ENCODE data around the gene PPP6R3. TPM values are rescaled to one million over a fixed set of nuclear protein-coding genes. Genes with fewer than 3 reads are reported as not detected.

The PPP6R3 gene
- total RNA-seq, 1 donor from 2014 or later, result 55.8 TPM

- H3K4me3 ChIP-seq (ENCODE audit: low read depth, low read length), result no peak overlapping the region
- no peak for TF ChIP-seq CTCF (conservative IDR thresholded peaks at IDR 0.05; ENCODE audit: low read depth, low read length)
- DNase-seq (ENCODE audit: low read depth), result no peak
Observed at GRCh38 chr11:68593441-68593840, 132.9 kb downstream of the PPP6R3 start.

- H3K4me3 ChIP-seq (ENCODE audit: low read depth, low read length), result no peak overlapping the region
- no peak for DNase-seq (ENCODE audit: low read depth)
- TF ChIP-seq CTCF (conservative IDR thresholded peaks at IDR 0.05; ENCODE audit: low read depth, low read length), result no peak
Observed at GRCh38 chr11:68594123-68594522, 133.6 kb downstream of the PPP6R3 start.

GRCh38 chr11:68596231-68596630 is 135.7 kb downstream of the PPP6R3 start:
- no peak overlapping the region for H3K4me3 ChIP-seq (ENCODE audit: low read depth, low read length)
- no peak for DNase-seq (ENCODE audit: low read depth)
- no peak for TF ChIP-seq CTCF (conservative IDR thresholded peaks at IDR 0.05; ENCODE audit: low read depth, low read length)

- TF ChIP-seq CTCF (conservative IDR thresholded peaks at IDR 0.05; ENCODE audit: low read depth, low read length), result no peak
- no peak overlapping the region for H3K4me3 ChIP-seq (ENCODE audit: low read depth, low read length)
- DNase-seq (ENCODE audit: low read depth), result no peak
Observed at GRCh38 chr11:68598816-68599653, 138.5 kb downstream of the PPP6R3 start.

GRCh38 chr11:68601147-68601546 is 140.6 kb downstream of the PPP6R3 start:
- TF ChIP-seq CTCF (conservative IDR thresholded peaks at IDR 0.05; ENCODE audit: low read depth, low read length), result no peak
- H3K4me3 ChIP-seq (ENCODE audit: low read depth, low read length), result no peak overlapping the region
- no peak for DNase-seq (ENCODE audit: low read depth)

- DNase-seq (ENCODE audit: low read depth), result no peak
- no peak overlapping the region for H3K4me3 ChIP-seq (ENCODE audit: low read depth, low read length)
- TF ChIP-seq CTCF (conservative IDR thresholded peaks at IDR 0.05; ENCODE audit: low read depth, low read length), result no peak
Observed at GRCh38 chr11:68609761-68610160, 149.2 kb downstream of the PPP6R3 start.
